ENCODE measurements around the gene TMEM143. TPM values are rescaled to one million over a fixed set of nuclear protein-coding genes. Genes with fewer than 3 reads are reported as not detected.

The TMEM143 gene
- total RNA-seq, 4 donors from 2014 or later, result 2.8 to 13.1 (median 6.6) TPM

- H3K27me3 ChIP-seq, result no peaks in the 10 kb centered on the region
- TF ChIP-seq EP300 (IDR thresholded peaks at IDR 0.05) (no peak), POLR2A (IDR thresholded peaks at IDR 0.05) (peak; percentile 53 to 69), POLR2AphosphoS5 (IDR thresholded peaks at IDR 0.05) (peak; percentile 81)
- TF ChIP-seq, protein P1, sequence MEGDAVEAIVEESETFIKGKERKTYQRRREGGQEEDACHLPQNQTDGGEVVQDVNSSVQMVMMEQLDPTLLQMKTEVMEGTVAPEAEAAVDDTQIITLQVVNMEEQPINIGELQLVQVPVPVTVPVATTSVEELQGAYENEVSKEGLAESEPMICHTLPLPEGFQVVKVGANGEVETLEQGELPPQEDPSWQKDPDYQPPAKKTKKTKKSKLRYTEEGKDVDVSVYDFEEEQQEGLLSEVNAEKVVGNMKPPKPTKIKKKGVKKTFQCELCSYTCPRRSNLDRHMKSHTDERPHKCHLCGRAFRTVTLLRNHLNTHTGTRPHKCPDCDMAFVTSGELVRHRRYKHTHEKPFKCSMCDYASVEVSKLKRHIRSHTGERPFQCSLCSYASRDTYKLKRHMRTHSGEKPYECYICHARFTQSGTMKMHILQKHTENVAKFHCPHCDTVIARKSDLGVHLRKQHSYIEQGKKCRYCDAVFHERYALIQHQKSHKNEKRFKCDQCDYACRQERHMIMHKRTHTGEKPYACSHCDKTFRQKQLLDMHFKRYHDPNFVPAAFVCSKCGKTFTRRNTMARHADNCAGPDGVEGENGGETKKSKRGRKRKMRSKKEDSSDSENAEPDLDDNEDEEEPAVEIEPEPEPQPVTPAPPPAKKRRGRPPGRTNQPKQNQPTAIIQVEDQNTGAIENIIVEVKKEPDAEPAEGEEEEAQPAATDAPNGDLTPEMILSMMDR (IDR thresholded peaks at IDR 0.05), result no peak
- peak within 1 kb of the TSS; percentile 78 to 98 (median 96) for H3K27ac ChIP-seq
- no peaks in the 10 kb centered on the region for H3K9me3 ChIP-seq
- H3K4me1 ChIP-seq, result peaks cover 0 to 93% (median 45%) of the 10 kb centered on the region in 3 donors
- peak within 1 kb of the TSS; percentile 58 to 60 for H3K4me3 ChIP-seq
- WGBS, 2 donors (ENCODE audit: low coverage in 1 of 2), result 2 to 6% methylated on average over 7 to 18 of the region's 22 CpGs
- peak; percentile 67 for ATAC-seq
- peaks cover 0 to 25% of the 10 kb centered on the region in 2 donors for H3K36me3 ChIP-seq
Observed at GRCh38 chr19:48325265-48325910, 38.4 kb downstream of the TMEM143 start, which contains the start of gene EMP3. TSS of gene EMP3 (plus strand) at chr19:48325552. CDS start at chr19:48326845, 1,293 bp downstream.

- H3K4me1 ChIP-seq, result peaks cover 0 to 64% (median 38%) of the 10 kb centered on the region in 3 donors
- TF ChIP-seq, protein P1 (IDR thresholded peaks at IDR 0.05), result peak in 2 of 4 experiments; percentile 23 to 40
- TF ChIP-seq POLR2AphosphoS5 (IDR thresholded peaks at IDR 0.05), result peak; percentile 77
- TF ChIP-seq POLR2A (IDR thresholded peaks at IDR 0.05), result peak; percentile 56 to 59
- TF ChIP-seq EP300 (IDR thresholded peaks at IDR 0.05), result no peak
- peak overlapping the region; percentile 84 to 98 (median 96) for H3K27ac ChIP-seq
- H3K27me3 ChIP-seq, result no peaks in the 10 kb centered on the region
- H3K36me3 ChIP-seq, result no peaks in the 10 kb centered on the region
- 11 to 21% methylated on average over 2 to 9 of the region's 63 CpGs for WGBS, 2 donors (ENCODE audit: low coverage in 1 of 2)
- peak overlapping the region; percentile 25 to 58 for H3K4me3 ChIP-seq
- no peaks in the 10 kb centered on the region for H3K9me3 ChIP-seq
- peak; percentile 87 for ATAC-seq
Observed at GRCh38 chr19:48321622-48322591, 41.8 kb downstream of the TMEM143 start.

DNA sequence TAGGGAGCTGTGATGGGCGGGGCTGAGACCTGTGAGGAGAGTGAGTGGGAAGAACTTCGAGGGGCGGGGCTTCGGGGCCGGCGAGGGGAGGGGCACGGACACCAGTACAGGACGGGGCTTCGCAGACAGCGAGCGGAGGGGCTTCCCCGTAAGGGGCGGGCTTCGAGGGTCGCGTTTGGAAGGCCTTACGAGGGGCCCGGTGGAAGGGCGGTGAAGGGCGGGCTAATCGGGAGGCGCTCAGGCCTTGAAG is 42.4 kb downstream of the TMEM143 start:
- peak; percentile 75 for ATAC-seq
- H3K4me1 ChIP-seq, result peaks cover 0 to 58% (median 32%) of the 10 kb centered on the region in 3 donors
- no peaks in the 10 kb centered on the region for H3K27me3 ChIP-seq
- H3K36me3 ChIP-seq, result no peaks in the 10 kb centered on the region
- H3K27ac ChIP-seq, result peak overlapping the region; percentile 76 to 98 (median 96)
- WGBS, 2 donors (ENCODE audit: low coverage in 1 of 2), result 0% methylated on average over 7 of the region's 22 CpGs; no CpG with 5 or more reads in 1 of the 2 donors
- no peaks in the 10 kb centered on the region for H3K9me3 ChIP-seq
- H3K4me3 ChIP-seq, result peak overlapping the region; percentile 25 to 58
- TF ChIP-seq POLR2AphosphoS5 (IDR thresholded peaks at IDR 0.05) (no peak), POLR2A (IDR thresholded peaks at IDR 0.05) (peak in 1 of 2 donors; percentile 5)

DNA sequence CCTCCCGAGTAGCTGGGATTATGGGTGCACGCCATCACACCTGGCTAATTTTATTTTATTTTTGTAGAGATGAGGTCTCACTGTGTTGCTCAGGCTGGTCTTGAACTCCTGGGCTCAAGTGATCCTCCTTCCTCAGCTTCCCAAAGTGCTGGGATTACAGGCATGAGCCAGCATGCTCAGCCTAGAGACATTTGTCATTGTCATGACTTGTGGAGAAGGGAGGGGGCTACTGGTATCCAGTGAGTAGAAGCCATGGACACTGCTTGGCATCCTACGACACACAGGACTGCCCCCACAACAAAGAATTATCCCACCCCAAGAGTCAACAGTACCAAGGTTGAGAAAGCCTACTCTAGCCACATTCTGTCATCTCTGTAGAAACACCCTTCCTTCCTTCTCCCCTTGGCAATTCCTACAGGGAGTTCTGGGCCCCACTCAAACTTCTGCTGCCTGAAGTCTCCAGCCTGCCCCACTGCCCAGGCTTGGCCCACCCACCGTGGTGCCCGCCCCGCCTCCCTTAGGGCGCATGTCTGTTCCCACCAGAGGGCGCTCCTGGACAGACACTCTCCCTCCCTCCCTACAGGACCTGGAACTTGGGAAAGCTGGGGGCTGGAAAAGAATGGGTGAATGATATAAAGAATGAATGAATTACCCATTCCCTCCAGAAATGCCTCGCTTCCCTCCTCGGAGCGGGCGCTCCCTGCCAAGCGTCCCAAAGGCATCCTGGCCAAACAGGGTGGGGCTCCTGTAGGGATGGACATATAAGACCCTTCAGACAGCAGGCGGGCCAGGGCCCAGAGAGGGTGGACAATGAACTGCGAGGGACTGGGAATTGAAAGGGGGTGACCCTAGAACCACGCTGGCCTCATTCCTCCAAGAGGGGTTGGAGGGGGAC is 43.8 kb downstream of the TMEM143 start:
- no peak for ATAC-seq
- Histone ChIP-seq H3K4me1 (peaks cover 0 to 47% (median 23%) of the 10 kb centered on the region in 3 donors), H3K27me3 (no peaks in the 10 kb centered on the region), H3K27ac (peak overlapping the region in 3 of 4 donors; percentile 95 to 98 (median 97)), H3K36me3 (no peaks in the 10 kb centered on the region), H3K4me3 (no peak overlapping the region), H3K9me3 (no peaks in the 10 kb centered on the region)
- TF ChIP-seq POLR2AphosphoS5 (IDR thresholded peaks at IDR 0.05), result no peak
- TF ChIP-seq, protein P1 (IDR thresholded peaks at IDR 0.05), result peak in 3 of 4 experiments; percentile 78 to 91 (median 78)
- TF ChIP-seq POLR2A (IDR thresholded peaks at IDR 0.05), result no peak
- no peak for TF ChIP-seq EP300 (IDR thresholded peaks at IDR 0.05)
- WGBS, 2 donors (ENCODE audit: low coverage in 1 of 2), result 35 to 48% methylated on average over 8 to 12 of the region's 16 CpGs
